Panc1 (cell line): ENCODE measurements around the gene ST3GAL2. TPM values are rescaled to one million over a fixed set of nuclear protein-coding genes. Genes with fewer than 3 reads are reported as not detected.

Experiments
- ATAC-seq: fragments of 200-7000 bp; cut with Tn5 transposase; 2 replicates; pipeline ENCODE4 v1.9.1; 2020; ENCODE audit warnings: mild to moderate bottlenecking, moderate library complexity
- BruUV-seq: library from RNA; stranded (reverse); fragments of 400-500 nt; replicated peaks from 2 replicates; lab custom pipeline; 2021; lab: Mats Ljungman, UMichigan
- CTCF ChIA-PET: fragments of 300-600 bp; sonication (Branson Sonifier 250); formaldehyde crosslinking; loops from one replicate; lab custom pipeline; 2022; ENCODE audit warnings: antibody characterized with exemption; lab: Charles Lee
- POLR2A ChIA-PET: fragments of 300-600 bp; sonication (Branson Sonifier 250); formaldehyde crosslinking; loops from one replicate; lab custom pipeline; 2022; ENCODE audit warnings: antibody characterized with exemption; lab: Charles Lee
- DNase-seq: peaks from one replicate; pipeline ENCODE4 v3.0.0-alpha.2; 2010; ENCODE audit warnings: low read depth, low spot score
- H3K27ac ChIP-seq: 2 replicates; pipeline ENCODE4 v1.5.1; 2011; ENCODE audit warnings: mild to moderate bottlenecking, low read length, inconsistent platforms
- H3K27me3 ChIP-seq: fragments of 200-500 bp; sonication (Bioruptor generic); 2 replicates; pipeline ENCODE4 v1.6.0; 2014; ENCODE audit warnings: low read length, inconsistent platforms; ENCODE audit not compliant: control insufficient read depth, insufficient read depth
- H3K36me3 ChIP-seq: fragments of 200-500 bp; sonication (Bioruptor generic); 2 replicates; pipeline ENCODE4 v1.5.1; 2014; ENCODE audit warnings: inconsistent platforms, mild to moderate bottlenecking, low read length, moderate library complexity; ENCODE audit not compliant: control insufficient read depth, insufficient read depth
- H3K4me1 ChIP-seq: 2 replicates; pipeline ENCODE4 v1.5.1; 2011; ENCODE audit warnings: inconsistent platforms, mild to moderate bottlenecking, low read length, moderate library complexity; ENCODE audit not compliant: control insufficient read depth, insufficient read depth
- H3K4me3 ChIP-seq, 2 experiments: 2 replicates each; pipeline ENCODE4 v1.5.1; 2011 to 2012; ENCODE audit warnings: low read depth in 2 of 2, low read length in 2 of 2, mild to moderate bottlenecking in 2 of 2, inconsistent platforms in 1 of 2, moderate library complexity in 1 of 2
- H3K9me3 ChIP-seq: fragments of 200-500 bp; sonication (Bioruptor generic); 2 replicates; pipeline ENCODE4 v1.5.1; 2014; ENCODE audit warnings: low read depth, mild to moderate bottlenecking, inconsistent platforms, low read length, moderate library complexity; ENCODE audit not compliant: control insufficient read depth, insufficient read depth
- CTCF ChIP-seq: fragments of 450-650 bp; IDR thresholded peaks from 2 replicates; pipeline ENCODE4 v1.5.1; 2017; ENCODE audit warnings: mild to moderate bottlenecking
- POLR2AphosphoS5 ChIP-seq: IDR thresholded peaks from 2 replicates; pipeline ENCODE4 v1.6.1; 2012; ENCODE audit warnings: mild to moderate bottlenecking, low read depth, low read length, moderate library complexity
- REST ChIP-seq, 2 experiments: IDR thresholded peaks; 2 replicates each; pipeline ENCODE4 v1.6.1; 2011 to 2012; ENCODE audit warnings: low read depth in 2 of 2, control low read depth in 1 of 2, low read length in 1 of 2, mild to moderate bottlenecking in 1 of 2, moderate library complexity in 1 of 2; ENCODE audit not compliant: insufficient read depth in 1 of 2
- SIN3A ChIP-seq: IDR thresholded peaks from 2 replicates; pipeline ENCODE4 v1.6.1; 2012; ENCODE audit warnings: low read depth, mild to moderate bottlenecking, low read length, moderate library complexity, borderline replicate concordance; ENCODE audit not compliant: insufficient read depth
- TCF7L2 ChIP-seq: IDR thresholded peaks from 2 replicates; pipeline ENCODE4 v1.6.1; 2011; ENCODE audit warnings: mild to moderate bottlenecking, low read depth, low read length, inconsistent platforms
- in situ Hi-C: cut with HindIII; loops from 2 replicates; pipeline ENCODE4 v1.10.0; 2016; ENCODE audit warnings: low sequenced_read_pairs, low pct_unique_long_range_greater_than_20kb
- intact Hi-C: fragments of 100-400 bp; cut with micrococcal nuclease; formaldehyde crosslinking; loops from one replicate; pipeline ENCODE4 v1.10.0; 2022; ENCODE audit not compliant: unreplicated experiment
- total RNA-seq: library from RNA; stranded (reverse); gene quantifications from one replicate; pipeline ENCODE4 v1.2.1, GENCODE V29; 2021; ENCODE audit not compliant: unreplicated experiment

Gene ST3GAL2
- total RNA-seq, 1 experiment from 2014 or later: 84.2 TPM

DNA sequence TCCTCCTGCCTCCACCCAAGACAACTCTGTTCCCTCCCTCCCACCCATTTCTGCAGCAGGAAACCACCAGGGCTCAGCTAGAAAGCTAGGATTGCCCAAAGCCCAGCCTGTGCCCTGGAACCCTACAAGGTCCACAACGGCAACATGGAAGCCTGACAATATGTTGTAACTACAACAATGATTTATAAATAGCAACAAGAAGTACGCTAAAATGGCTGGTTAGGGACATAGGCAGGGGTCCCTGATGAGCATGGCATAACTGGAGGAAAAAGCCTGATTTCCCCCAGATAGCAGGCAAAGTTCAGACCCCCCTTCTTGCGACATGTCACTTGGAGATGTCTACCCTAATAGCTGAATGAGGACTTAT, 6.6 kb downstream of the ST3GAL2 start:
- intact Hi-C loops (no loop called here), in situ Hi-C loops (no loop called here)
- ChIA-PET CTCF (interaction anchor here (0.6 kb wide), 1 partner anchor 51 kb away, joined by 13 read pairs; no protein-coding TSS in a partner anchor), POLR2A (no interaction called here)
- TF ChIP-seq CTCF: no peak
- no peak for TF ChIP-seq TCF7L2
- no peak for TF ChIP-seq POLR2AphosphoS5
- TF ChIP-seq SIN3A: no peak
- no peak for TF ChIP-seq REST (IDR thresholded peaks at IDR 0.05; ENCODE audit: insufficient read depth in 1 of 2, low read depth in 2 of 2, low read length in 1 of 2)
- H3K9me3 ChIP-seq: no peaks in the 10 kb centered on the region
- peaks cover 84% of the 10 kb centered on the region for H3K4me1 ChIP-seq
- no TSS peak for BruUV-seq
- H3K27ac ChIP-seq: peak overlapping the region; percentile 91
- H3K36me3 ChIP-seq: no peaks in the 10 kb centered on the region; the same call in 1 of the 2 replicates
- peak overlapping the region in 1 of 2 experiments; percentile 39; a peak in 2 of 4 replicates for H3K4me3 ChIP-seq
- H3K27me3 ChIP-seq: no peaks in the 10 kb centered on the region
- DNase-seq (no peak), ATAC-seq (no peak)

DNA sequence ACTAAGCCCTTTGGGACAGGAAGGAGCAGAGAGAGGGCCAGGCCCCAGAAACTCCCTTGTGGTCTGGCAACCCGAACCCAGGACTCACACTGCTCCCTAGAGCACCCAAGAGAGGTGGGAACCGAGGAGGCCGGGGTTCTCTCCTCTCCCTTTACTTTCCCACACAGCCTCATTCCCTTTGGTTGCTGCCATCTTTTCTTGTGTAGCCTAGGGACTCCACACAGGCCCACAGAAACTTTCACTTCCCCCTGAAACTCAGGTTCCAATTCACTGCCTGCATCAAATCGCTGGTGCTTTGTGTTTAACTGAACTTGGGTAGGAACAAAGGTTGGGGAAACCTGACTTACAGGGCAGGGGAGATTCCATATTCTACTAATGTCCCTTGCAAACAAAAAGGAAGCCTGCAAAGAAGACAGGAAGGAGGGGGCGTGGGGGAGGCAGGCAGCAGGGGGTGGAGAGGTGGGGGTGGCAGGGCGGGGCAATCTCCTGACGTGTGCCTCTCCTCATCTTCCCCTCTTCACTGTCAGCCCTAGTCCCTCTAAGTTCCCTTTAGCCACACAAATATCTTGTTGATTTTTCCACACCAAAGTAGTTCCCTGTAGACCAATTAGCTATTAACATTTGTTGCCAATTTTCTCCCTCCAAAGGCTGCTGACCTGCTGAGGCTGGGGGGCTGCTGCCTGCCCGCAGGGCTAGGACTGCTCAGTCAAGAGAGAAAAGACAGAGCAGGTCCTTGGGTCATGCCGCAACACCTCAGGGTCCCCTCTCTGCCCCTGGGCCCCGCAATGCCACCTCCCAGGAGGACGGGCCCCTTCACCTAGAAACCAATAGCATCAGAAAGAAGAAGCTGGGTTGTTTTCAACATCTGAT, 8.0 kb downstream of the ST3GAL2 start:
- intact Hi-C loops (no loop called here), in situ Hi-C loops (no loop called here)
- ATAC-seq (no peak), DNase-seq (no peak)
- TF ChIP-seq SIN3A: no peak
- no peaks in the 10 kb centered on the region for H3K27me3 ChIP-seq
- POLR2A ChIA-PET: no interaction called here
- peak overlapping the region; percentile 99 for H3K27ac ChIP-seq
- H3K9me3 ChIP-seq: no peaks in the 10 kb centered on the region
- H3K4me1 ChIP-seq: peaks cover 74% of the 10 kb centered on the region
- no peaks in the 10 kb centered on the region; the same call in 1 of the 2 replicates for H3K36me3 ChIP-seq
- no peak overlapping the region for H3K4me3 ChIP-seq
- CTCF ChIA-PET: no interaction called here
- BruUV-seq: no TSS peak
